Regular cardiac myocyte (primary cell): ENCODE measurements around the gene CCDC7. TPM values are rescaled to one million over a fixed set of nuclear protein-coding genes. Genes with fewer than 3 reads are reported as not detected.

ENCODE experiments used
- total RNA-seq: library from RNA; depleted of rRNA; stranded (reverse); fragments of >200 nt; gene quantifications from 2 replicates; pipeline ENCODE4 v1.2.3, GENCODE V29; 2014

Gene CCDC7
- total RNA-seq, result 15.1 and 37.2 TPM in 2 replicates

DNA sequence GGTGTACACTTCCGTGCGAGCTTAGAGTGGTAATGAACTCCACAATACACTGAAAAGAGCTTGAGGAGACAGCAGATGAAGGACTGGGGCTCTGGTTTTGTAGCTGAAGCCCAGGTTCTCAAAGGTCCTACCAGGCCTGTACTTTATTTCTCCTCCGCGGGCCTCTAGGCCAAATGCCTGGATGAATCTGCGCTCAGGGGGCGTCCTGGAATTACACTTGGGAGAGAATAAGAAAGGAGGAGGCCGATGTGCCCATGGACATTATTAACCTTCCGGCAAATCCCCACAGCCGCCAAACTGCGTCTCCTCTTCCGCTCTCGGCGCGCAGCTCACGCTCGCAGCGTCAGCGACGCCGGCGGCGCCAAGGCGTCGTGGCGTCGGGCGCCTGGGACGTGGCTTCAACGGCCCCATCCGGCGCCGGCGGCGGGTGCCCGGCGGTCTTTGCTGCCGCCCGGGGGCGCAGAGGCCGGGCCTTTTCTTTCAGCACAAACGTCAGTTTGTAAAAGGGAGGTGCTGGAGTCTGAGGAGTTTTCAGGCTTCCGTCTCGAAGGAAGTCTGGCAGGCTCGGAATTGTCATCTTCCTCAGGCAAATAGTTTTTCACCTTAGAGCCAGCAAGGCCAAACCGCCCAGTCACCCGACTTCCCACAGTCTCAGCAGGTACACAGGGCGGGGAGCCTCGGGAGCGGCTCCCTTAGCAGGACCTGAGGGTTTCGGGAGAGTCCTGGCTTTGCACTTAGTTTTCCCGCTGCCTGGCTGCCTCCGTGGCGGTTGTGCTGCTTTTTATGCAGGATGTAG is at the start of gene CCDC7:
TSS of gene CCDC7 (plus strand) at position 401 of the 796 bp plus-strand sequence. CDS start 5,503 bp downstream, outside the sequence.

Other genes with a start within 250 kb of the CCDC7 start
- 11.3 and 11.7 TPM in 2 replicates for gene EPC1, start 99.0 kb upstream of the CCDC7 start, total RNA-seq